H9 (cell line): ENCODE measurements around the gene UTS2. TPM values are rescaled to one million over a fixed set of nuclear protein-coding genes. Genes with fewer than 3 reads are reported as not detected.

ENCODE experiments used
- DNase-seq: peaks from one replicate; pipeline ENCODE4 v3.0.0-alpha.2; 2017
- H2AFZ ChIP-seq: one replicate; pipeline ENCODE4 v1.6.1; 2013; ENCODE audit warnings: mild to moderate bottlenecking, low read length, control low read depth, moderate library complexity
- H2AK5ac ChIP-seq: 2 replicates; pipeline ENCODE4 v1.6.1; 2013; ENCODE audit warnings: low read length, control low read depth, mixed read lengths; ENCODE audit not compliant: insufficient read length
- H2BK120ac ChIP-seq: one replicate; pipeline ENCODE4 v1.6.1; 2013; ENCODE audit warnings: low read depth, mild to moderate bottlenecking, low read length, control low read depth, inconsistent platforms; ENCODE audit not compliant: poor library complexity, severe bottlenecking
- H2BK12ac ChIP-seq: 2 replicates; pipeline ENCODE4 v1.6.1; 2013; ENCODE audit warnings: low read length, control low read depth, mixed read lengths, low read depth; ENCODE audit not compliant: insufficient read length
- H2BK15ac ChIP-seq: 2 replicates; pipeline ENCODE4 v1.6.1; 2013; ENCODE audit warnings: low read depth, low read length, control low read depth
- H2BK20ac ChIP-seq: one replicate; pipeline ENCODE4 v1.6.1; 2013; ENCODE audit warnings: low read depth, mild to moderate bottlenecking, low read length, control low read depth, inconsistent platforms; ENCODE audit not compliant: poor library complexity, severe bottlenecking
- H2BK5ac ChIP-seq: 2 replicates; pipeline ENCODE4 v1.6.1; 2013; ENCODE audit warnings: low read length, control low read depth, mixed read lengths; ENCODE audit not compliant: insufficient read length
- H3K14ac ChIP-seq: 2 replicates; pipeline ENCODE4 v1.6.1; 2013; ENCODE audit warnings: low read length, control low read depth; ENCODE audit not compliant: insufficient read depth
- H3K18ac ChIP-seq: 2 replicates; pipeline ENCODE4 v1.6.1; 2013; ENCODE audit warnings: low read depth, mild to moderate bottlenecking, mixed read lengths, low read length, control low read depth; ENCODE audit not compliant: insufficient read length
- H3K23ac ChIP-seq: 2 replicates; pipeline ENCODE4 v1.6.1; 2013; ENCODE audit warnings: low read length, control low read depth, mixed read lengths, low read depth; ENCODE audit not compliant: insufficient read length
- H3K23me2 ChIP-seq: 2 replicates; pipeline ENCODE4 v1.6.1; 2013; ENCODE audit warnings: low read depth, mild to moderate bottlenecking, mixed read lengths, low read length, control low read depth; ENCODE audit not compliant: insufficient read length, poor library complexity, severe bottlenecking
- H3K27ac ChIP-seq: 2 replicates; pipeline ENCODE4 v1.5.1; 2013; ENCODE audit warnings: low read length, control low read depth, mixed read lengths, low read depth; ENCODE audit not compliant: insufficient read length
- H3K27me3 ChIP-seq: 2 replicates; pipeline ENCODE4 v1.6.1; 2013; ENCODE audit warnings: low read length, control low read depth, inconsistent platforms; ENCODE audit not compliant: insufficient read depth
- H3K4ac ChIP-seq: 2 replicates; pipeline ENCODE4 v1.6.1; 2013; ENCODE audit warnings: low read depth, mild to moderate bottlenecking, control low read depth, inconsistent platforms, low read length, moderate library complexity
- H3K4me1 ChIP-seq: 2 replicates; pipeline ENCODE4 v1.6.1; 2013; ENCODE audit warnings: low read length, control low read depth, inconsistent platforms; ENCODE audit not compliant: insufficient read depth
- H3K4me2 ChIP-seq: 2 replicates; pipeline ENCODE4 v1.6.1; 2013; ENCODE audit warnings: low read length, control low read depth, mixed read lengths; ENCODE audit not compliant: insufficient read length, insufficient read depth
- H3K56ac ChIP-seq: 2 replicates; pipeline ENCODE4 v1.6.1; 2013; ENCODE audit warnings: low read depth, mild to moderate bottlenecking, mixed read lengths, low read length, control low read depth; ENCODE audit not compliant: insufficient read length
- H3K79me1 ChIP-seq: 2 replicates; pipeline ENCODE4 v1.6.1; 2013; ENCODE audit warnings: low read depth, mild to moderate bottlenecking, moderate library complexity, low read length, control low read depth, inconsistent platforms; ENCODE audit not compliant: insufficient read depth, poor library complexity, severe bottlenecking
- H3K79me2 ChIP-seq: 2 replicates; pipeline ENCODE4 v1.6.1; 2013; ENCODE audit warnings: low read length, control low read depth, inconsistent platforms; ENCODE audit not compliant: insufficient read depth
- H3K9ac ChIP-seq: 2 replicates; pipeline ENCODE4 v1.6.1; 2013; ENCODE audit warnings: low read length, control low read depth, mixed read lengths; ENCODE audit not compliant: insufficient read length; ENCODE audit errors: extremely low read depth
- H3K9me3 ChIP-seq: one replicate; pipeline ENCODE4 v1.6.1; 2013; ENCODE audit warnings: low read depth, low read length, inconsistent platforms; ENCODE audit not compliant: control insufficient read depth
- H3T11ph ChIP-seq: one replicate; pipeline ENCODE4 v1.6.1; 2013; ENCODE audit warnings: mild to moderate bottlenecking, low read length, control low read depth, inconsistent platforms
- H4K20me1 ChIP-seq: one replicate; pipeline ENCODE4 v1.6.1; 2013; ENCODE audit not compliant: control insufficient read depth, insufficient read length, insufficient read depth
- H4K5ac ChIP-seq: 2 replicates; pipeline ENCODE4 v1.6.1; 2013; ENCODE audit warnings: low read depth, mild to moderate bottlenecking, mixed read lengths, low read length, control low read depth; ENCODE audit not compliant: insufficient read length
- H4K8ac ChIP-seq: replicated peaks from 2 replicates; pipeline ENCODE4 v1.6.1; 2013; ENCODE audit warnings: low read length, control low read depth, mixed read lengths, low read depth; ENCODE audit not compliant: insufficient read length
- H4K91ac ChIP-seq: 2 replicates; pipeline ENCODE4 v1.6.1; 2013; ENCODE audit warnings: low read depth, mild to moderate bottlenecking, moderate library complexity, mixed read lengths, low read length, control low read depth; ENCODE audit not compliant: insufficient read length
- H3K27ac Mint-ChIP-seq, 3 experiments: 2 replicates in 2 of 3; 3 replicates in 1 of 3; pipeline ENCODE4 v1.8.0; 2020 to 2021; ENCODE audit warnings: mixed read lengths in 3 of 3, mild to moderate bottlenecking in 1 of 3, moderate library complexity in 1 of 3
- H3K27me3 Mint-ChIP-seq: 2 replicates; pipeline ENCODE4 v1.8.0; 2021; ENCODE audit warnings: low read depth, mild to moderate bottlenecking, moderate library complexity, mixed read lengths
- H3K36me3 Mint-ChIP-seq, 3 experiments: 2 replicates in 2 of 3; 3 replicates in 1 of 3; pipeline ENCODE4 v1.8.0; 2020 to 2021; ENCODE audit warnings: low read depth in 3 of 3, mixed read lengths in 3 of 3; ENCODE audit not compliant: insufficient read depth in 1 of 3
- H3K4me1 Mint-ChIP-seq, 2 experiments: 2 replicates each; pipeline ENCODE4 v1.8.0; 2020; ENCODE audit warnings: mixed read lengths in 2 of 2
- H3K4me3 Mint-ChIP-seq, 2 experiments: 2 replicates in 1 of 2; 3 replicates in 1 of 2; pipeline ENCODE4 v1.8.0; 2020 to 2021; ENCODE audit warnings: mild to moderate bottlenecking in 2 of 2, mixed read lengths in 2 of 2, moderate library complexity in 1 of 2
- H3K9me3 Mint-ChIP-seq, 2 experiments: 2 replicates in 1 of 2; 3 replicates in 1 of 2; pipeline ENCODE4 v1.8.0; 2020; ENCODE audit warnings: mild to moderate bottlenecking in 2 of 2, mixed read lengths in 2 of 2, moderate library complexity in 1 of 2
- WGBS: extraction: QIAGEN DNeasy Blood & Tissue Kit; methylation state at CpG from one replicate; pipeline ENCODE4 v1.1.7; 2013; ENCODE audit warnings: missing lambda C conversion rate, low lambda C conversion rate, mixed read lengths; ENCODE audit not compliant: insufficient read length; ENCODE audit errors: extremely low coverage; 5-methylcytosine and 5-hydroxymethylcytosine counted together
- long read RNA-seq: library from polyadenylated mRNA; unstranded; transcript quantifications from one replicate; pipeline ENCODE4 v2.0.0, GENCODE V29; 2020
- total RNA-seq: library from RNA; stranded (reverse); gene quantifications from 2 replicates; pipeline ENCODE4 v1.2.1, GENCODE V29; 2021
- TF ChIP-seq, protein P1 (sequence below): fragments of 200-600 bp; sonication (generic); conservative IDR thresholded peaks from 3 replicates; pipeline ENCODE4 v1.8.0; 2021; ENCODE audit warnings: antibody characterized with exemption, mild to moderate bottlenecking

The UTS2 gene, protein sequence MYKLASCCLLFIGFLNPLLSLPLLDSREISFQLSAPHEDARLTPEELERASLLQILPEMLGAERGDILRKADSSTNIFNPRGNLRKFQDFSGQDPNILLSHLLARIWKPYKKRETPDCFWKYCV
- total RNA-seq = not detected in 2 replicates
- long read RNA-seq = 0 reads

DNA sequence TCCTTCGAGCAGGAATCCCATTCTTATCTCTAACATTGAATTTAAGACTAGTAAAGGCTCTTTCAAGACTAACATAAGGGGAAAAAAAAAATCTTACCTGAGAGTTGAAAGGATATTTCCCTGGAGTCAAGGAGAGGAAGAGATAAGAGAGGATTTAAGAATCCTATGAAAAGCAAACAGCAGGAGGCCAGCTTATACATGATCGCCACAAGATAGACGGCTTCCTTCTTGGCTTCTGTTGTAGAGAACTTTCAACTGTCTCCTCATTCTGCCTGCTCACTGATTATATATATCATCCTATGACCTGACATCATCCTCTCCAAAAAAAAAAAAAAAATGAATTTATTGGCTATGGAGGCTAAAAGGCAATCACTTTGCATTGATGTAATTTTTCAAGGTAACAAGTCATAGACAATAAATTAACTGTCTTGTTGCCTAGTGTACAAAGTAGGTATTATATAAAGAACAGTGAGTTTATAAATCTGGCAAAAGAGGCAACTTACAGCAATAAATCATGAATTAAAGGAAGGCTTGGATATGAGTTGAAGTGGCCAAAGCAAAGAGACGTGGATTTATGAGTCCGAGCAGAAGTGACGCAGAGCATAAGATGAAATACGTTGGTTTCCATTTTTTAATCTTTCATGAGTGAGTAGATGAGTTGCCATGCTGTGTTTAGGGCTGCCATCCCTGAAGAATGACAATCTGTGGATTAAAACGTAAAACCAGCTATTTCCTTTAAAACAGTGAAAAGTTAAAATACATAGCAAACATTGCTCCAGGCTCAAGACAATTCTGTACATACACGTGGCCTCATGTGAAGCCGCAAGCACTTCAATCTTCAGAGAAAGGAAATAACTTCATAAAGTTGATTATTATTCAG lies at the start of gene UTS2:
TSS of gene UTS2 (minus strand) at position 262 of the 880 bp plus-strand sequence. CDS start at position 200, 62 bp downstream.
- no peak within 1 kb of the TSS for H2BK5ac ChIP-seq
- H3K9me3 Mint-ChIP-seq = no peaks in the 10 kb centered on the region
- no peaks in the 10 kb centered on the region for H3K27me3 ChIP-seq
- H3K27ac Mint-ChIP-seq = no peak within 1 kb of the TSS
- H3K36me3 Mint-ChIP-seq = no peaks in the 10 kb centered on the region
- no peak within 1 kb of the TSS for H4K8ac ChIP-seq
- no peak within 1 kb of the TSS for H3K4ac ChIP-seq
- H3K79me2 ChIP-seq = no peaks in the 10 kb centered on the region
- no peaks in the 10 kb centered on the region for H4K20me1 ChIP-seq
- H2BK12ac ChIP-seq = no peak within 1 kb of the TSS
- H3K9ac ChIP-seq = no peak within 1 kb of the TSS
- DNase-seq = no peak
- no peaks in the 10 kb centered on the region for H3K79me1 ChIP-seq
- H3K18ac ChIP-seq = no peak within 1 kb of the TSS
- H2AK5ac ChIP-seq = no peak within 1 kb of the TSS
- no peak within 1 kb of the TSS for H3K56ac ChIP-seq
- H3K9me3 ChIP-seq = no peaks in the 10 kb centered on the region
- no peak within 1 kb of the TSS for H3K14ac ChIP-seq
- no peak within 1 kb of the TSS for H2BK120ac ChIP-seq
- H3K4me2 ChIP-seq = no peak within 1 kb of the TSS
- peaks cover 14 to 16% of the 10 kb centered on the region in 2 experiments for H3K4me1 Mint-ChIP-seq
- TF ChIP-seq, protein P1, sequence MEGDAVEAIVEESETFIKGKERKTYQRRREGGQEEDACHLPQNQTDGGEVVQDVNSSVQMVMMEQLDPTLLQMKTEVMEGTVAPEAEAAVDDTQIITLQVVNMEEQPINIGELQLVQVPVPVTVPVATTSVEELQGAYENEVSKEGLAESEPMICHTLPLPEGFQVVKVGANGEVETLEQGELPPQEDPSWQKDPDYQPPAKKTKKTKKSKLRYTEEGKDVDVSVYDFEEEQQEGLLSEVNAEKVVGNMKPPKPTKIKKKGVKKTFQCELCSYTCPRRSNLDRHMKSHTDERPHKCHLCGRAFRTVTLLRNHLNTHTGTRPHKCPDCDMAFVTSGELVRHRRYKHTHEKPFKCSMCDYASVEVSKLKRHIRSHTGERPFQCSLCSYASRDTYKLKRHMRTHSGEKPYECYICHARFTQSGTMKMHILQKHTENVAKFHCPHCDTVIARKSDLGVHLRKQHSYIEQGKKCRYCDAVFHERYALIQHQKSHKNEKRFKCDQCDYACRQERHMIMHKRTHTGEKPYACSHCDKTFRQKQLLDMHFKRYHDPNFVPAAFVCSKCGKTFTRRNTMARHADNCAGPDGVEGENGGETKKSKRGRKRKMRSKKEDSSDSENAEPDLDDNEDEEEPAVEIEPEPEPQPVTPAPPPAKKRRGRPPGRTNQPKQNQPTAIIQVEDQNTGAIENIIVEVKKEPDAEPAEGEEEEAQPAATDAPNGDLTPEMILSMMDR = no peak
- no peak within 1 kb of the TSS for H2BK15ac ChIP-seq
- no peak within 1 kb of the TSS for H3K4me3 Mint-ChIP-seq
- no peaks in the 10 kb centered on the region for H3K4me1 ChIP-seq
- no peak within 1 kb of the TSS for H4K5ac ChIP-seq
- no peak within 1 kb of the TSS for H2BK20ac ChIP-seq
- H3K23ac ChIP-seq = no peak within 1 kb of the TSS
- no peak within 1 kb of the TSS for H3K27ac ChIP-seq
- no peak within 1 kb of the TSS for H3T11ph ChIP-seq
- no peak within 1 kb of the TSS for H4K91ac ChIP-seq
- WGBS = no CpG with 5 or more reads among the region's 10 CpGs
- H3K27me3 Mint-ChIP-seq = peaks cover 5% of the 10 kb centered on the region
- no peak within 1 kb of the TSS for H2AFZ ChIP-seq
- H3K23me2 ChIP-seq = no peaks in the 10 kb centered on the region
